ENCODE measurements around the gene SIGLEC14.
"Not testable (repeated sequence)": the region's sequence is repeated elsewhere in the genome, so short reads cannot be mapped to it uniquely, and the experiment has no call there.

SIGLEC14 gene

DNA sequence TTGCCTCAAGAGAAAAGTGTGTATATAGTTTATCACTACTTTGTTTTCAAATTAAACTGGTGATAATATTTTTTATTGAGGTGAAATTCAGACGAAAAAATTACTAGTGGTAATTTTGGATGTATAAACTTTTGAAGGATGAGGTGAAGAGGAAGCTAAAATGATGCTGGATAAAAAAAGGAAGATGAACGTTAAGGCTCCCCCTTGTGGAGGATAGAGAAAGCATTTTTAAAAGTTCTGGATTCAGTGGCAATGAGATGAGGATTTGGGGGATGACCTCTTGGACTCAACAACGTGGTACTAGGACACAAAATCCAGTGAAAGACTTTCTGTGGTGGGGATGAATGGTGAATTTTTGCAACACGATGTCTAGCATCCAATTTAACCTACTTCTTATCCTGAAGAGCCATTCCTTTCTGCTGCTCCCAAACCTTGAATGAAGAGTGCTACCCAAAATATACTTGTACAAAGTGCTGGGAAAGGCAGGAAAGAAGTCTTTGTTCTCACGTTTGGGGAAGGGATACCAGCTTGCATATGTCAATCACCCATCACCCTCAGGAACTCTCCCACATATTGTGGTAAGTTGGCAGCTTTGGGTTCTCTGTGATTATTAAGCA is 9.2 kb downstream of the SIGLEC14 start:
- TF ChIP-seq, protein P1, sequence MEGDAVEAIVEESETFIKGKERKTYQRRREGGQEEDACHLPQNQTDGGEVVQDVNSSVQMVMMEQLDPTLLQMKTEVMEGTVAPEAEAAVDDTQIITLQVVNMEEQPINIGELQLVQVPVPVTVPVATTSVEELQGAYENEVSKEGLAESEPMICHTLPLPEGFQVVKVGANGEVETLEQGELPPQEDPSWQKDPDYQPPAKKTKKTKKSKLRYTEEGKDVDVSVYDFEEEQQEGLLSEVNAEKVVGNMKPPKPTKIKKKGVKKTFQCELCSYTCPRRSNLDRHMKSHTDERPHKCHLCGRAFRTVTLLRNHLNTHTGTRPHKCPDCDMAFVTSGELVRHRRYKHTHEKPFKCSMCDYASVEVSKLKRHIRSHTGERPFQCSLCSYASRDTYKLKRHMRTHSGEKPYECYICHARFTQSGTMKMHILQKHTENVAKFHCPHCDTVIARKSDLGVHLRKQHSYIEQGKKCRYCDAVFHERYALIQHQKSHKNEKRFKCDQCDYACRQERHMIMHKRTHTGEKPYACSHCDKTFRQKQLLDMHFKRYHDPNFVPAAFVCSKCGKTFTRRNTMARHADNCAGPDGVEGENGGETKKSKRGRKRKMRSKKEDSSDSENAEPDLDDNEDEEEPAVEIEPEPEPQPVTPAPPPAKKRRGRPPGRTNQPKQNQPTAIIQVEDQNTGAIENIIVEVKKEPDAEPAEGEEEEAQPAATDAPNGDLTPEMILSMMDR (IDR thresholded peaks at IDR 0.05; ENCODE audit: low read depth, low read length, missing control alignments): peak; percentile 58
- DNase-seq (ENCODE audit: low read depth): no peak
- H3K4me3 ChIP-seq (ENCODE audit: low read depth, low read length): no peak overlapping the region

DNA sequence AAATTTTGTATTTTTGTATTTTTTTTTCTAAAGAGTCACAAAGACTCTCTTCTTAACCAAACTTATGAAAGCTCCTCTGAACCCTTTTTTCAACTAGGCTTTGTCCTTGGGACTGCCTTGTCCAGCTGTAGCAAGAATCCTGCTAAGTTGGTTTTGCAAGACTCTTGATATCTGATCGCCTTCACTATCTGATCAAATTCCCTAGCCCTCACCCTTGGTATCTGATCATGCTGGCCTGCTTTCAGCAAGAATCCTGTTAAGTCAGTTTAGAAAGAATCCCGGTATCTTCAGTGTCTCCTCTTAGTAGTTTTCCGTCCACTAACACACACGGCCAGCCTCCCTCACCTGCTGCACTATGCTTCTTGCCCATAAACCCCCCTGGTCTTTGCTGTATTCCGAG is 14.5 kb downstream of the SIGLEC14 start:
- no peak overlapping the region for H3K4me3 ChIP-seq (ENCODE audit: low read depth, low read length)
- DNase-seq (ENCODE audit: low read depth): no peak
- TF ChIP-seq, protein P1 (IDR thresholded peaks at IDR 0.05; ENCODE audit: low read depth, low read length, missing control alignments): no peak

DNA sequence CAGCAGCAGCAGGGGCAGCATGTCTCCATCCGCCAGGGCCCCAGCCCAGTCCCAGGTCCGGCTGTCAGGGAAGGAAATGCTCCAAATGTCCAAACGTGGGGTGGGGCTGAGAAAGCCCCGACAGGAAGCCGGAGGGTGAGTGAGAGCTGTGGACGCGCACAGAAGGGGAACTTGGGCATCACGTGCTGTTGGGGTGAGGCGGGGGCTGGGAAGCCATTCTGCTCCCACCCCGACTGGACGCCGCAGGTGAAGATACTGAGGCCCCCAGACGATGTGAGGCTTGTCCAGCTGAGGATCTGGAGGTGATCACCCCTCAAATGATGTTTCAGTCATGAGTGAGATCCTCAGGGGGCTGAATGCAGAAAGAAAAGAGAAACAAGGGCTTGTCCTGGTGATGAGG is 16.3 kb downstream of the SIGLEC14 start, which contains the start of gene SIGLEC5:
SIGLEC5 (minus strand) TSS at position 87 of the 400 bp plus-strand sequence; CDS start at position 21, 66 bp downstream.
- DNase-seq (ENCODE audit: low read depth); H3K4me3 ChIP-seq (ENCODE audit: low read depth, low read length): not testable (repeated sequence)

DNA sequence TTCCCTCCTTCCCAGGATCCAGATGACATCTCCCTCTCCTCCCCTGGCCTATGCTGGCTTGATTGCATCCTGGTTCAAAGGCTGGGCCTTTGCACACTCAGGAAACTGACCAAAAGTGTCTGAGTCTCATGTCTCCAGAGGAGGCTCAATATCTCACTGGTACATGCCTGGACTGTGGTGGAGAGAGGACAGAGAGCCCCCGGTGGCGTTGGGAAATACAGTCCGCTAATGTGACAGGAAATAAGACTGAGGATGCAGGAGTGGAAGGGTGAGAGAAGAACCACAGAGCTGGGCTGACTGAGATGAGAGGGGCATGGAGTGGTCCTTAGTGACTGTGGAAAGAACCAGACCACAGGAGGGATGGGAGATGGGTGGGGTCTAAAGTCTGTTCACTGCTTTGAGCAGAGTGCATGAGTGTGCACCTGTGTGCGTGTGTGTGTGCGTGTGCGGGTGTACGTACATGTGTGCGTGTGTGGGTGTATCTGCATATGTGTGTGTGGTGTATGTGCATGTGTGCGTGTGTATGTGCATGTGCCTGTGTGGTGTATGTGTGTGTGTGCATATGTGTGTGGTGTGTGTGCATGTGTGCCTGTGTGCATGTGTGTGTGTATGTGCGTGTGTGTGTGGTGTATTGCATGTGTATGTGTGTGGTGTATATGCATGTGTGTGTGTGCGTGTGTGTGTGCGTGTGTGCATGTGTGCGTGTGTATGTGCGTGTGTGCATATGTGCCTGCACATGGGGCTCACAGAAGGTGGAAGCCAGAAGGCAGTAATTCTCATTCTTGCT is 18.3 kb downstream of the SIGLEC14 start:
- TF ChIP-seq, protein P1 (IDR thresholded peaks at IDR 0.05; ENCODE audit: low read depth, low read length, missing control alignments): no peak

DNA sequence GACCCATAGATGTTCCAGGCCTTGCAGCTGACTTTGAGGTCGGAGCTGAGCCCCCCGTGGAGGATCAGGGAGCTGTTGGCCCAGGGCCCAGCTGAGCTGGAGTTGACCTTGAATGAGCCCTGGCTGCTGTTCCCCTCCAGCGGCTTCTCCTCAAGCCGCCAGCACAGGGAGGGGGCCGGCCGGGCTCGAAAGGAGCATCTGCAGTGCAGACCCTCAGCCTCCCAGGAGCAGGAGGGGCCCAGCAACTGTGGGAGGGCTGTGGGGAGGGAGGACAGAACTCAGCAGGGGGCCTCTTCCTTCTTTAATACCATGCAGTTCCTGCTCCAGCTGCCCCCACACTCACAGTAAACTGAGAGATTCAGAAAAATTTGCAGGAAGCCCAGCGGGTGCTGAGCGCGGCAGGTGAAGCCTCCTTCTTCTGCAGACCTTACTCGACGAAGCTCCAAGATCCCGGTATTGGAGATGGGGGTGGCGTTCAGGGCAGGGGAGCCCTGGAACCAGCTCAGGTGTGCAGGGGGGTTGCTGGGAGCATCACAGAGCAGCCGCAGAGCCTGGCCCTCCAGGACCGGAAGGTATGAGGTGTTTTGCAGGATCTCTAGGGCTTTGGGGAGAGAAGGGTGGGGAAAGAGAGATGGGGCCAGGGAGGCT is 19.0 kb downstream of the SIGLEC14 start:
- no peak overlapping the region for H3K4me3 ChIP-seq (ENCODE audit: low read depth, low read length)
- no peak for DNase-seq (ENCODE audit: low read depth)
- TF ChIP-seq, protein P1 (IDR thresholded peaks at IDR 0.05; ENCODE audit: low read depth, low read length, missing control alignments): no peak

More for the DNA sequence above, 18.3 kb downstream of the SIGLEC14 start:
- no peak for DNase-seq (ENCODE audit: low read depth)
- H3K4me3 ChIP-seq (ENCODE audit: low read depth, low read length): no peak overlapping the region

DNA sequence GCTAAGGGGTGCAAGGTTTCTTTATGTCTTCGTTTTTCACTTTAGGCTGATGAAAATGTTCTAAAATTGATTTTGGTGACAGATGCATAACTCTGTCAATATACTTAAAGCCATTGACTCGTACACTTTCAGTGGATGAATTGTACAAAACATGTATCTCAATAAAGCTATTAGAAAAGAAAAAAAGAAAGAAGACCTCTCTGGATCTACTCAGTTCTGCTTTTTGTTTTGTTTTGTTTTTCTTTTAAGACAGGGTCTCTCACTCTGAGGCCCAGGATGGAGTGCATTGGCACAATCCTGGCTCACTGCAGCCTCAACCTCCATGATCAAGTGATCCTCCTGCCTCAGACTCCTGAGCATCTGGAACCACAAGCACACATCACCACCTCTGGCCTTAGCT is 19.9 kb downstream of the SIGLEC14 start:
- no peak for DNase-seq (ENCODE audit: low read depth)
- TF ChIP-seq, protein P1 (IDR thresholded peaks at IDR 0.05; ENCODE audit: low read depth, low read length, missing control alignments): no peak
- H3K4me3 ChIP-seq (ENCODE audit: low read depth, low read length): no peak overlapping the region

DNA sequence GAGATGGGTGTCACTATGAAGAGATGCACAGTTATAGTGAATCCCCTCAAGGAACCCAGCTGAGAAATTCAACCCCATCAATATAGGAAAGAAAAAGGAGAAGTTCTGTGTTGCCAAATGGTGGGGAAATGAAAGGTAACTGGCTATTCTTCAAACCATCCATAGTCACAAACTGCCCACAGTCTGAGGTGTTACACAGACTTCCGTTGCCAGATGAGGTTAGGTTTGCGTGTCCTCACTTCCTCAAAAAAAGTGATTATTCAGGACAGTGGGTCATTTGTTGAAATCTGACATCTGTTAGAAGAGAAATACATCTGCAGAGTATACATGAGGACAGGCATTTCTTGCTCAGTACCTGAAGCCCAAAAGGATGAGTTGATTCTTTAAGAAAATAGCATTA is 25.4 kb downstream of the SIGLEC14 start:
- DNase-seq (ENCODE audit: low read depth): peak; percentile 65
- H3K4me3 ChIP-seq (ENCODE audit: low read depth, low read length): no peak overlapping the region
- TF ChIP-seq, protein P1 (IDR thresholded peaks at IDR 0.05; ENCODE audit: low read depth, low read length, missing control alignments): no peak

All from GM12864 (cell line).